Thoracic aorta (tissue), 2 donors: ENCODE data around the gene ZNRD2. TPM values are rescaled to one million over a fixed set of nuclear protein-coding genes. Genes with fewer than 3 reads are reported as not detected.

Experiments used
- ATAC-seq: fragments of 150-250 bp; one replicate; pipeline ENCODE4 v1.8.0; 2017; ENCODE audit warnings: low read depth; ENCODE audit not compliant: insufficient number of reproducible peaks, low FRiP score
- DNase-seq: peaks from one replicate; pipeline ENCODE4 v3.0.0-alpha.2; 2020; ENCODE audit warnings: low spot score
- H3K27ac ChIP-seq, 2 donors: fragments of 200-600 bp; sonication (generic); 1 replicate in 1 of 2; 2 replicates in 1 of 2; pipeline ENCODE4 v1.5.1; 2016; ENCODE audit warnings: mild to moderate bottlenecking in 2 of 2, moderate library complexity in 2 of 2
- H3K27me3 ChIP-seq: fragments of 200-600 bp; sonication (generic); replicated peaks from 2 replicates; pipeline ENCODE4 v1.6.0; 2016; ENCODE audit warnings: mild to moderate bottlenecking; ENCODE audit not compliant: insufficient read depth
- H3K36me3 ChIP-seq: fragments of 200-600 bp; sonication (generic); one replicate; pipeline ENCODE4 v1.5.1; 2016
- H3K4me1 ChIP-seq, 2 donors: fragments of 200-600 bp; sonication (generic); 1 replicate in 1 of 2; 2 replicates in 1 of 2; pipeline versions ENCODE4 v1.5.1 to v1.6.0; 2016; ENCODE audit warnings: low read depth in 2 of 2, mild to moderate bottlenecking in 1 of 2; ENCODE audit not compliant: control insufficient read depth in 1 of 2
- H3K4me3 ChIP-seq: fragments of 200-600 bp; sonication (generic); 2 replicates; pipeline ENCODE4 v1.5.1; 2016; ENCODE audit warnings: mild to moderate bottlenecking
- H3K9me3 ChIP-seq: fragments of 200-600 bp; sonication (generic); 2 replicates; pipeline ENCODE4 v1.5.1; 2016
- total RNA-seq, 2 donors: library from RNA; depleted of rRNA; stranded (reverse); fragments of >200 nt; gene quantifications; one replicate each; pipeline versions ENCODE4 v1.1.0 to v1.2.3, GENCODE V29; 2016
- TF ChIP-seq, protein P1 (sequence below): fragments of 200-600 bp; sonication (generic); IDR thresholded peaks from one replicate; pipeline ENCODE4 v1.5.1; 2019; ENCODE audit warnings: antibody characterized with exemption

Gene ZNRD2
- total RNA-seq, 2 donors from 2014 or later = 38.4 to 51.7 TPM

DNA sequence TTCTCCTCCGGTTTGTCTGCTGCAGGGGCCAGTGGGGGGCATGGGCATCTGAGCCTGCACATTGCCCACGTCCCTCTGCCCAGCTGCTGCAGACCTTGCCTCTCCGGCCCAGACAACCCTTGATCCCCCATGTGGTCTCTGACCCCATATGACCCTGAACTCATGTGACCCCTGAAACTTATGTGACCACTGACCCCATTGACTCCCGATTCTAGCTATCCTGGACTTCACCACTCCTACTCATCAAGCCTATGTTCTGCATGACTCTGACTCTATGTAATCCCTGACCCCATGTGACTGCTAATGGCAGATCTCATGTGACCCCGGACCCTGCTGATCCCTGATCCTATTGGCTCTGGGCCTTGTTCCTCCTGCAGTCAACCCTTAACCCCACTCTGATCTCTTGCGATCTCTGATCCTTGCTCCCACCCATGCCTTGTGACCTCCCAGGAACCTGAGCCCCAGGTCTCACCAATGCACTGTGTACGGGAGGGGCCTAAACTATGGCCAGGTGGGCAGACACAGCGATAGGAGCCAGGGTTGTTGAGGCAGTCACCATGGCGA, 17.8 kb upstream of the ZNRD2 start:
- H3K9me3 ChIP-seq = no peaks in the 10 kb centered on the region
- peaks cover 20 to 33% of the 10 kb centered on the region in 2 donors for H3K4me1 ChIP-seq
- no peak overlapping the region for H3K27ac ChIP-seq
- no peak for ATAC-seq
- DNase-seq = no peak
- H3K4me3 ChIP-seq = no peak overlapping the region
- no peaks in the 10 kb centered on the region for H3K27me3 ChIP-seq
- TF ChIP-seq, protein P1, sequence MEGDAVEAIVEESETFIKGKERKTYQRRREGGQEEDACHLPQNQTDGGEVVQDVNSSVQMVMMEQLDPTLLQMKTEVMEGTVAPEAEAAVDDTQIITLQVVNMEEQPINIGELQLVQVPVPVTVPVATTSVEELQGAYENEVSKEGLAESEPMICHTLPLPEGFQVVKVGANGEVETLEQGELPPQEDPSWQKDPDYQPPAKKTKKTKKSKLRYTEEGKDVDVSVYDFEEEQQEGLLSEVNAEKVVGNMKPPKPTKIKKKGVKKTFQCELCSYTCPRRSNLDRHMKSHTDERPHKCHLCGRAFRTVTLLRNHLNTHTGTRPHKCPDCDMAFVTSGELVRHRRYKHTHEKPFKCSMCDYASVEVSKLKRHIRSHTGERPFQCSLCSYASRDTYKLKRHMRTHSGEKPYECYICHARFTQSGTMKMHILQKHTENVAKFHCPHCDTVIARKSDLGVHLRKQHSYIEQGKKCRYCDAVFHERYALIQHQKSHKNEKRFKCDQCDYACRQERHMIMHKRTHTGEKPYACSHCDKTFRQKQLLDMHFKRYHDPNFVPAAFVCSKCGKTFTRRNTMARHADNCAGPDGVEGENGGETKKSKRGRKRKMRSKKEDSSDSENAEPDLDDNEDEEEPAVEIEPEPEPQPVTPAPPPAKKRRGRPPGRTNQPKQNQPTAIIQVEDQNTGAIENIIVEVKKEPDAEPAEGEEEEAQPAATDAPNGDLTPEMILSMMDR = peak; percentile 6
- peaks cover 31% of the 10 kb centered on the region for H3K36me3 ChIP-seq

DNA sequence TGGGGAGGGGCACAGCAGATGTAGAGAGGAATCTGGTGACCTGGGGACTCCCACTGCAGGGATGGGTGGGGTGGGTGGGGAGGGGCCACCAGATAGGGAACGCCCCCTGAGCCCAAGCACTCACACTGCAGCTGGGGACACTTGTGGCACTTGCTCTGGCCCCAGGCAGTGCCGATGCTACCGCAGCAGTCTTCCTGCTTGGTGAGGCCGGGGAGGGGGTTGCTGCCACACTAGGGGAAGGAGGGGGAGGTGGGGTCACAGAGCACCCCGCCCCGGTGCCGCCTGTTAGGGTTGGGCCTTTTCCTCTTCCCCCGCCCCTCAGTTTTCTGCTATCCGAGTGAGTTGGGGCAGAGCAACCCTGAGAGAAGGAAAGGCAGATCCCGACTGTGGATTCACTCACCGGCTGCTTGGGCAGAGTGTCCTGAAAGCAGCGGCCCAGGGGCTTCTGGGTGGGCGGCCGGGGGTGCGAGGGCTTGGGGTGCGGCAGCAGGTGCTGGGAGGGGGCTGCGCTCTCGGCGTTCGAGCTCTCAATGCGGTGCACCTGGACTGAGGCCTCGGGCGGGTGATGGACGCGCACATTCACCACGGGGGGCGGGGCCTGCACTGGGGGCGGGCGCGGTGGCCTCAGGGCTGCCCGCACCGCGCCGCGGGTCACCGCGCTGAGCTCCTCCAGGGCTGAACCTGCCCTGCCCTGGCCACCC, 16.8 kb upstream of the ZNRD2 start:
- peaks cover 20 to 34% of the 10 kb centered on the region in 2 donors for H3K4me1 ChIP-seq
- no peaks in the 10 kb centered on the region for H3K9me3 ChIP-seq
- H3K27me3 ChIP-seq = no peaks in the 10 kb centered on the region
- no peak overlapping the region for H3K4me3 ChIP-seq
- no peak for ATAC-seq
- H3K36me3 ChIP-seq = peaks cover 21% of the 10 kb centered on the region
- no peak for DNase-seq
- H3K27ac ChIP-seq = peak overlapping the region; percentile 9 to 96
- TF ChIP-seq, protein P1 = no peak

DNA sequence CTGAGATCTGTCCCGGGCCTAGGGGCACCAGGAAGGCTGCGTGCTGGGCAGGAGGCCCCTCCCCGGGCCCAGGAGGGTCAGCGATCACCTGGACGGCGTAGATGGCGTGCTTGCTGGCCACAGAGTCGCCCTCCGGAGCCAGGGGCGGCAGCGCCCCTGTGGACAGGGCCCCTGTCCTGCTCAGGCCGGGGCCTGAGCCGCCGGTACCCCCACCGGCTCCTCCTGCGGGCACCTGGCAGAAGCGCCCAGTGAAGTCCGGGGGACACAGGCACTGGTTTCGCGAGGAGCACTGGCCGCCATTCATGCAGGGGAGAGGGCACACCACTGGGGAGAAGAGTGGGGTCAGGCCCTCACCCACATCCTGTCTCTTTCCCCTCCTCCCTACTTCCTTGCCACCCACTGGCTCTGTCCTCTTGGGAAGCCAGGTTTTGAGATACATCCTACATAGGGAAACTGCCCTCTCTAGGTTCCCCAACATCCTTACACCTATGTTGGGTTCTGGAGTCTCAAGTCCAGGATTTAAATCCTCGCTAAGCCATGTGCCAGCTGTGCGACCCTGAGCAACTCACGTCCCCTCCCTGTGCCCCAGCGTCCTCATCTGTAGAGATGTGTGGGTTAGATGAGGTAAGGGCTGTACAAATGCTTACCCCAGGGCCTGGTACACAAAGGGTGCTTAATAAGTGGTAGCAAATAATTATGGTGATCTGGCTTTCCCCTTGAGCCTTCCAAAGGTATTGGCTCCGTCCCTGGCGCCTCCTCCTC, 16.0 kb upstream of the ZNRD2 start:
- H3K36me3 ChIP-seq = peaks cover 13% of the 10 kb centered on the region
- H3K27me3 ChIP-seq = no peaks in the 10 kb centered on the region
- peak overlapping the region; percentile 96 to 99 for H3K27ac ChIP-seq
- ATAC-seq = no peak
- no peak overlapping the region for H3K4me3 ChIP-seq
- no peak for DNase-seq
- H3K4me1 ChIP-seq = peaks cover 27 to 42% of the 10 kb centered on the region in 2 donors
- H3K9me3 ChIP-seq = no peaks in the 10 kb centered on the region
- TF ChIP-seq, protein P1 = no peak

DNA sequence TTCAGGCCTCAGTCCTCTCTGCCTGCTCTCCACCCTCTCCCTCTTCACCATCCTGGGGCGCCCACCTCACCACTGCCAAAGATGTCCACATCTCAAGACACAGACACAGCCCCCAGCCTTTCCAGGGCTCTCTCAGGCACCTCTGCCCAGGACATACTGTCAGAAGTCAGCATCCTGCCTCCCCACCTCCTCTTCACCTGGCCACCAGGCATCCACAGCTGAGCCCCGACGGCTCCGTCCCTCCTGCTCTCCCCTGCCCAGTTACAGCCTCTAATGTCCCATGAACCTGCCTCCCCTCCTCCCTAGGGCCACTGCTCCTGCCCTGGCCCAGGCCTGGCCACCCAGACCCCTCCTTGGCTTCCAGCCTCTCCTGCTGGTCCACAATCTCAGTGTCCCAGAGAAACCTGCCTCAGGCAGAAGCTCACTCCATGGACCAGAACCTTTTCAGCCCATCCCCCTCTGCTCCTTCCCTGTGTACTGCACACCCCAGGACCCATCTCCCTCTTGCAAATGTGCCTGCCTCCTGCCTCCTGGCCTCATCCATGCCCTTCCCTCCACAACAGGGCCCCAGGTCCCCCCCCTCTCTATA, 15.3 kb upstream of the ZNRD2 start:
- peak overlapping the region; percentile 96 to 99 for H3K27ac ChIP-seq

More for the DNA sequence above, 15.3 kb upstream of the ZNRD2 start:
- Histone ChIP-seq H3K4me3 (no peak overlapping the region), H3K9me3 (no peaks in the 10 kb centered on the region), H3K4me1 (peaks cover 34 to 49% of the 10 kb centered on the region in 2 donors), H3K27me3 (no peaks in the 10 kb centered on the region), H3K36me3 (peaks cover 13% of the 10 kb centered on the region)
- no peak for ATAC-seq
- TF ChIP-seq, protein P1 = no peak
- DNase-seq = no peak
